GM21528 (cell line): Measurements from ENCODE around the gene LPP.

Experiments
- ATAC-seq: cut with Tn5 transposase; IDR thresholded peaks from one replicate; pipeline ENCODE4 v1.9.1; 2021; ENCODE audit warnings: mild to moderate bottlenecking, moderate library complexity; ENCODE audit not compliant: unreplicated experiment, low FRiP score

LPP gene

DNA sequence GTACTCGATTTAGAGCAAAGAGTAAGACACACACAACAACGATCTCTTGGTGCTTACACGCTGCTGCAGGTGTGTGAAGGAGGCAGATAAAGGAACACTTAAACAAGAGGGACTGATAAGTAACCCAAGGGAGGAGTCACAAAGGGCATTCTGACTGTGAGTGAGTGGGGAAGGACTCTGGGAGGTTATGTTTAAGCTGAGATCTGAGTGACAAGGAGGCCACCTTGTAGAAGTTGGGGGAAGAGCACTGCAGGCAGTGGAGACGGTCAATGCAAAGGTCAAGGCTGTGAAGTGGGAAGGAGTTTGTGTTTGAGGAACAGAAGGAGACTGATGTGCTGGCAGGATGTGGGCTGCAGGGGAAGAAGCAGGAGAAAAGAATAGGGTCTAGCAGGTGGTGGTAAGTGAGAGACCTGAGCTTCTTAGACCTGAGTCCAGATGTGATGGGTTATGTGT is 63.1 kb downstream of the LPP start:
- no peak for ATAC-seq

DNA sequence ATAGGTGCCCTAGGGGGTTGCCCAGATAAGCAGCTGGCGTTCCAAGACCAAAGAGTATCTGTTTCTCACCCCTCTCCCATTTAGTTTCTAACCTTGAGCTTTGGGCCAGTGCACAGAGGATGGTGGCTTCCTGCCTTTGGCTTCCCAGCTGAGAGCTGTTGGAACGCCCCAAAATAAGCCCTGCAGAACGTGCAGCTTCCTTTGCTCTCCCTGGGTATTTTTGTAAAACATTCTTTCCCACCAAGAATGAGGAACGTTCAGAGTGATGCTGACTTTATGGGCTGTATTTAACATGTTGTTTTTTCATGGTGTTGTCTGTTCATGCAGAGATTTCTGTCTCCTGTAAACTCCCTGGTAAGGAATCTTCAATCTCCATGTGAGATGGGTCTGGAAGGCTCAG is 63.8 kb downstream of the LPP start:
- ATAC-seq = no peak

DNA sequence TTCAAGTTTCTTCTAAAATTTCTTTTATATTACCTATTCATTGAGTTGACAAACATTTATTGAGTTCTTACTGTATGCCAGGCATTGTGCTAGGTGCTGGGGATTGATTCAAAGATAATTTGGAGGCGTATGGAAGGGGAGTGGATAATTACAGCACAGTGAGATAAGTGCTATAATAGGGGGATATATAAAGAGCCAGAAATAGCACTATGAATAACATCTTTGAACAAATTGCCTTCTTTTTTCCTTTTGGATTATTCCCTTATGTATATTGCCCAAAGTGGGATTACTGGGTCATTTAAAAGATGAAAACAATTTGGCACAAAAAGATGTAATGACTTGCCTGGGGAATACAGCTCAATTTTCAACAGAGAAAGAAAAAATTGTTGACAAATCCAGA is 64.6 kb downstream of the LPP start:
- ATAC-seq = no peak

DNA sequence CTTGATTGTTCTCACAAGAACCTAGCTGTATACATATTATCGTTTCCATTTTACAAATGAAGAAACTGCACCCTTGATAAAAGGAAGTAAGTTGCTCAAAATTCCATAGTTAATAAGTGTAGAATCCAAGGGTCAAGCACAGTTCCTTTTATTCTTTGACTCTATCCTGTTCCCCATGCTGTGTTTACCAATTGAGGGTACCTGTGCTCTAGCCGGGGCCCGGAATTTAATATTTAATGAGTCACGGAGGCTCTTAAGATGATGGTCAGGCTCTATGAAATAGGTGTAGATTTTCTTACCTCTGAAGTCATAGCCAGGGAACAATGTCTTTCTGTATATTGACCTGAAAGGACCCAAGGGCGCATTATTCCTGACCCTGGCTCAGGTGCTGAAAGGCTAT is 65.2 kb downstream of the LPP start:
- ATAC-seq = no peak

DNA sequence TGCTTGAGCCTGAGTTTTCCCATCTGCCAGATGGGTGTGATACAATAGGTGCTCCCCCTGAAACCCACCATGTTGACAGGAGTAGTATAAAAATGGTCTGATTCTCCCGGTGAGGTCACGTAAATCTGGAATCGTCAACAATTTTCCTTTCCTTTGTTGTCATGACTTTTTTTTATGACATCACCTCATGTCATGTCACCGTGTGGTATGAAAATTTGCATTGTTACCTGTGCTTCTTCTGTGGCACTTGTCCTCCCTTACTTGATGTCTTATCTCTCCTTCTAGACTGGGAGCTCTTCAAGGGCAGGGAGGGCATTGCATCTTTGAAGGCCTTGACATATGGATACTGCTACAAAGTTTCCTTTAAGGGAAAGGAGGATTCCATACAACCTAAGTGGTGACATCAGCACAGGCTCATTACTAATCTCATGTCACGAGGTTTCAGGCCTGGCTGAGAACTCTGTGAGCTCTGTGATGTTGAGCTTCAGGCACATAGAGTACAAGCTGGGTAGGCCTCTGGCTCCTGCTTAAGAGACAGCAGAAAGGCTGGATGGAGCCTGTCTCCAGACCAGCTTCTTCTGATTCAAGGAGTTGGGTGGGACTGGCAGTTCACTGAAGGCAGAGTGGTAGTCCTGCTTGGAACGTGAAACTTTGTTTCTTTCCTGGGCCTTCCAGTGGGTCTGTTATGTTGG is 66.3 kb downstream of the LPP start:
- no peak for ATAC-seq

DNA sequence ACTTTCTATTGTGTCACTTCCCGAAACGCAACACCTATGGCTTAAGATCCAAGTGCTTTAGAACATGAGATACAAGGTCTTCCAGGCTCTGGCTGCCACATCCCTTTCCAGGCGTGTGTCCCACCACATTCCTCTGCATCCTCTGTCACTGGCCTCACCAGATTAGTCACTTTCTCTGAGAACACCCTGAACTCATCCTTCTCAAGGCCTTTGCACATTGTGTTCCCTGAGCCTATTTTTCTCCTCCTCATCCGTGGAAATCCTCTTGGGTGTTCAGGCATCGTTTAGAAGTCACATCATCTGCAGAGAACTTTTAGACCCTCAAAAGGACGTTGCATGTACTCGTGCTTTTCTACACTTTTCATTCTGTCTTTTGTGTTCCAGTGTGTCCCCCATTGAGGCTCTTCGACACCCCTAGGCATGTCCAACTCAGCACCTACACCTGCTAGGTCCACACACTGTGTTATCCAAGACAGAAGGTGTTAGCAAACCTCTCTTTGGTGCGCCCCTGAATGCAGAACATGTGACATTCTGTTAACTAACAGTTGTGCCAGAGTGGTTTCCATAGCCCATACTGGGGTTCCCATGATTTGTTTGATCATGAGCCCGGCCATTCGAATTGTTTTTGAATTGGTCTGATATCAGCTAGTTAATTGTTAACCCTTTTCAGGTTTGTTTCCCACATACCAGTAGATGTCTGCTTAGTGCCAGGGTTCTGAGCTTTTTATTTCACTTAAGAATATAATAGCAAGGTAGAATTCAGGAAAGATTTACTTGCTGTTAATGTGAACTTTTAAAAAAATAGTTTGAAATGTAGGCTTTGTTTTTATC is 67.2 kb downstream of the LPP start:
- ATAC-seq = no peak

DNA sequence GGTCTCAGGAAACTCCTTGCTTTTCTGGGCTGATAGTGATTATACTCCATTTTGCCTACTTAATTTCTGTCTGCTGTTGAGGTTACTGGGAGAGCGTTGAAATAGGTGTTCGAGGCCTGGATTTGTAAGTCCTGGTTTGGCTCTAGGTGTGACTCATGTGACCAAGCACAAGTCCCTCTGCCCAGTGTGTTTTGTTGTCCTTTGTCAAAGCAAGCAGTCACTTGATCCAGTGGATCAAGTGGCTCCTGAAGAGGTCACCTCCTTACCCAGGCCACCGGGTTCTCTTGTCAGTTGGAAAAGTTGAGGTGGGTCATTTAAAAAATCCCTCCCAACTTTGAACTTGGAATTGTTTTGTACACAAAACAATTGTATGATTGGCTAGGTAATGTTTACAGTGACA is 70.0 kb downstream of the LPP start:
- ATAC-seq = no peak

DNA sequence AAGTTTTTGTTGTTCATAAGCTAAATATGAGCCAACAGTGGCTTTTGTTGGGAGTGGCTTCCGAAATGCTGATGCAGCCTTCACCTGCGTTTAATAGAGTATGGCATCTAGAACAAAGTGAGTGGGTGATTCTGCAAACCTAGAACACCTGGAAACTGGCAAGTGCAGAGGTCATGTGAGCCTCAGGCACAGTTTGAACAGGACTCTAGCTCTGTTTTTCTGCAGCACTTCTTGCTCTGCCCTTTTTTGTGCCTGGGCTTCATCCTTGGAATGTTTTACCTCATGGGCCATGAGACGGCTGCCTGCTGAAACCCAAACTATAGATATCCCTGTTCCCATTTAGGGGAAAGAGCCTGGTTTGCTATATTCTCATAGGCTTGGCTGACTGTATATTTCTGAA is 73.5 kb downstream of the LPP start:
- no peak for ATAC-seq

DNA sequence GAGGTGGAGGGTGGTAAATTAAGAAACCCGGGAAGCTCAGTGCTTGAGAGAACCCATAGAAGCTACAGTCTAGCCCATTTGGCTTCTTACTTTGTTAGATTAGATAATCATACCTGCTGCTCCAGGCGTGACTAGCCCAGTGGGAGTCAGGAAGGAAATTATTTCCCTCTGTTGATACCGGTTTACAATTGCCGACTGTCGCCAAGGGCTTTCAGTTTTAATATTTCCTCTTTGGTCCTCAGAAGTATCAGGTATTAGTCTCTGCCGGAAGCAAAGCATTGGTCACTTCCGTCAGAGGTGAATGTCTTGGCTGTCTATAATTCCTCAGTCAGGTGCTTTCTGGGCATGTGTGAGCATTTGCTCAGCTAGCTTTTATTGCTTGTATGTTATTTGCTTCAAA is 75.2 kb downstream of the LPP start:
- ATAC-seq = no peak

DNA sequence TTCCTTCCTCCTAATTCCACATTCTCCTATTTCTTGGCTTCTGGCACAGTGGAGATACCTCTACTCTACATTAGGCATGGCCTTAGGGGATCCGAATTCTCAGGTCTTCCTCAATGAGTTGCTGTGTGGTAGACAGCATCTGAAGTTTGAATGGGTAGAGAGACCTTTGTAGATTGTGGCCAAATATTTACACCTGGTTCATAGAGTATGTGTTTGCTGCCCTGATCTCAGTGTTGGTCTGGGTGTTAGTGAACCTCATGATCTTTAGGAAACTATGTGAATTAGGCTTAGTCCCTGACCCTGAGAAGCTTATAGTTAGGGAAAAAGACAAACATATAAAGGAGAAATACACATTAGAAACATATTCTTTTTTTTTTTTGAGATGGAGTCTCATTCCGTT is 75.8 kb downstream of the LPP start:
- no peak for ATAC-seq

DNA sequence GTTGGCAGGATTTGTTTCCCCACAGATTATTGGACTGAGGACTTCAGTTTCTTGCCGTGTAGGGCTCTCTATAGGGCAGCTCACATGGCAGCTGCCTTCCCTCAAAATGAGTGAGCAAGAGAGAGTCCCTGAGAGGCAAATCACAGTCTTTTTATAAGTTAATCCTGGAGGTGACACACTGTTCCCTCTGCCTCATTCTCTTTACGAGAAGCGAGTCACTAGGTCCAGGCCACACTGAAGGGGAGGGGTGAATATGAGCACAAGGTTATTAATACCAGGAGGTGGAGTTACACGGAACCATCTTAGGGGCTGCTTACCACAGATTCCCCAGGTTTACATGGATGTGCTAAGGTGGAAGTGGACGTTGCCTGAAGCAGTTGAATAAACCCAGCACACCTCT is 77.0 kb downstream of the LPP start:
- ATAC-seq = no peak

DNA sequence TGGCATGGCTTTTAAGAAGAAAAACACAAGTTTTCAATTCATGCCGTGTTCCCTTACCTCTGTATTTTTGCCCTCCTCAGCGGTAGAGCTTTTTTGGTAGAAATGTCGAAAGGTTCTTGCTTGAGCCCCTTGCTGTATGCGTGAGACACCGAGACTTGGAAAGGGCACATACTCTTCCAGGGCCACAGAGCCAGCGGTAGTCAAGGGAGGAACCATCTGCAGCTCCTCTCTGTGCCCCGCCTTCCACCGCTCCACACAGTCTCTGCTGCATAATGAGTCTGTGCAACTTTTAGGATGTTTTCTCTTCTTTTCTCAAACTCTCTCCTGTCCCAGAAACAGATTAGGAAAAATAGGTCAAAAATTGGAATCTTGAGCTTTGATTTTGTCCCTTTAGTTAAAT is 77.5 kb downstream of the LPP start:
- ATAC-seq = no peak

DNA sequence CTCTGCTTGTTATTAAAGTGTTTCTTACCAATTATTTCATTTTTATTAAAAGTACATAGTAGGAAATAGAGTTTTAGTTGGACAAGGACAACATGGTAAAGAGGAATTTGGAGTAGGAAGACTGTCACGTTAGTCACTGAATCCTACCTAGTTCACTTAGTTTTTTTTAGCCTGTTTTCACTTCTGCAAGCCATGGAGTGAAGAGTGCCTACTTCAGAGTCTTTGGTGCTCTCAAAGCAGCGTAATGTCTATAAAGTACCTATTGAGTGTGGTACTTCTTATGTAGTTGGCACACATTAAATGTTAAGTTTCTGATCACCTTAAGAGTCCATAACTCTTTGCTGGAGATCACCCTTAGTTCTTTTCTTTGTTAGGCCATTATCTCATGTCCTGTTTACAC is 78.7 kb downstream of the LPP start:
- no peak for ATAC-seq

DNA sequence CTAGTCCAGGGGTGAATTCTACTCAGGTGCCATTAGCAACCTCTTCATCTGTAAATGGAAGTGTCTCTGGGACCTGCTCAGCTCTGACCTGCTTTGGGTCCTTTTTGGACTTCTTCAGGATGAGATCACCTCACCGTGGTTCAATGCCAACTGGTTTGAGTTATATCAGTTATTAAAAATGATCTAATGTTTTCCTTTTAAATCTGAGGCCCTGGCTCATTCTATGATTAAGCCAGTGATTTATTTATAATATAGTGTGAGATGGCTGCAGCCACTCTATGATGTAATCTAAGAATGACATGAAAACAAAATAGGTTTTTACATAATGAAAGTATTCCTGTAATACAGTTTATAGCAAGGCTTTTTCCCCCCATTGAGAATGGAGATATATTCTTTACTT is 79.4 kb downstream of the LPP start:
- no peak for ATAC-seq

DNA sequence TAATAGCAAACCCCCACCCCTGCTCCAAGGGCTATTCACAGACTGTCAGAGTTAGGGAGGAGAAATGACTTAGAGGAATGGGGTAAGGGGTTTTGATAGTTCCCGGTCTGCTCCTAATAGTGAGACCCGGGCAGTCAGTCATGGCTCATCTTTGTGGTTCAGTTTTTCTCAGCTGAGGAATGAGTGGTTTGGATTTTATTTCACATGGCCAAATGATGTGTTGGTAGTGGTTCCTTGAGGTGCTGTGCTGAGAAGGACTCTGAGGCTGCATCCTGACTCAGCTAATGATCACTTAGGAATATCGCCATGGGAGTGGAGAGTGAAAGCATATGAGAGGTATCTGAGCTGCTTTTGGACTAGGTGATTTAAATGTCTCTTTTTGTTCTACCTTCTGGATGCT is 80.2 kb downstream of the LPP start:
- ATAC-seq = no peak

DNA sequence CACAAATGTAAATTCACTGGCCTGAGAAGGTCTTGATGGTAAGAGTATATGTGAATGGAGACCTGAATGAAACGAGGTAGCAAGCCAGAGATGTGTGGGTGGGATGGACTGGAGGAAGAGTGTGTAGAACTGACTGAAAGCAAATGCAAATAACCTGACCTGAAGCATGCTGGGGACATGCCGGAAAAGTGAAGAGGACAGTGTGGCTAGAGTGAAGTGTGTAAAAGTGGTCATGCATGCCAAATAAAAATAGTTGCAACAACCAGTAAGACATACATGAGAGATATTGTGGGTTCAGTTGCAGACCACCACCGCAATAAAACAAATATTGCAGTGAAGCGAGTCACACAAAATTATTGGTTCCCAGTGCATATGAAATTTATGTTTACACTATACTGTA is 82.3 kb downstream of the LPP start:
- ATAC-seq = no peak

DNA sequence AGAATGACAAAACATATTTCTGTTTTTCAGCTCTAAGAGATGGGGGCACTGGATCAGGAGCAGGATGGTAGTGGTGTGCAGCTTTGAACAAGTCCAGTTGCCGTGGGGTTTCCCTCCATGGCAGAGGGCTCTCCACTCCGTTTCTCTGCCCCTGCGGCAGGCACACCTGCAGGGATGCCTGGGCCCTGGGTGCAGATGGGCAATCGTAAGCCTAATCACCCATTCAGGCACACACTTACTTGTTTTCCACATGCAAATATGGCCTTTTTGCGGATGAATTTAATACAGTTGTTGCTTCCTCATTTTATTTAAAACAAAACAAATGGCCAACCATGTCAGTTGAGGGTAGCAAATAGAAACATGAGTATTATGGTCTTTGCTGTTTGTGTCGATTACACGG is 85.1 kb downstream of the LPP start:
- ATAC-seq = no peak

DNA sequence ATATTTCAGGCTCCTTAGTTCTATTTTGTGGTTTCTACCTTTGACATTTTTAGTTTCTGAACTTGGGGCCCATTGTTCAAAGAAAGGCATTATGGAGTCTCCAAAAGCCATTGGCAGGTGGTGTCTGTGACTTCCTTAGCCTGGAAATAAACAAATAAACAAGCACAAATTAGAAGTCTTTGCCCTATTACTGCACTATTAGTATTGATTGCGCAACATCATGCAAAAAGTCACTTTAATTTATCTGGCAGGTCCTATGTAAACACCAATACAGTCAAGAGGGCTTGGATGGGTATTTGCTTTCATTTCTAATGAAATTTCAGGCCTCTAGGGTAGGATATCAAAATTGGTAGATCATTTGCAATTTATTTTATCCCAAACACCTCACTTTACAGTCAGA is 85.6 kb downstream of the LPP start:
- no peak for ATAC-seq

DNA sequence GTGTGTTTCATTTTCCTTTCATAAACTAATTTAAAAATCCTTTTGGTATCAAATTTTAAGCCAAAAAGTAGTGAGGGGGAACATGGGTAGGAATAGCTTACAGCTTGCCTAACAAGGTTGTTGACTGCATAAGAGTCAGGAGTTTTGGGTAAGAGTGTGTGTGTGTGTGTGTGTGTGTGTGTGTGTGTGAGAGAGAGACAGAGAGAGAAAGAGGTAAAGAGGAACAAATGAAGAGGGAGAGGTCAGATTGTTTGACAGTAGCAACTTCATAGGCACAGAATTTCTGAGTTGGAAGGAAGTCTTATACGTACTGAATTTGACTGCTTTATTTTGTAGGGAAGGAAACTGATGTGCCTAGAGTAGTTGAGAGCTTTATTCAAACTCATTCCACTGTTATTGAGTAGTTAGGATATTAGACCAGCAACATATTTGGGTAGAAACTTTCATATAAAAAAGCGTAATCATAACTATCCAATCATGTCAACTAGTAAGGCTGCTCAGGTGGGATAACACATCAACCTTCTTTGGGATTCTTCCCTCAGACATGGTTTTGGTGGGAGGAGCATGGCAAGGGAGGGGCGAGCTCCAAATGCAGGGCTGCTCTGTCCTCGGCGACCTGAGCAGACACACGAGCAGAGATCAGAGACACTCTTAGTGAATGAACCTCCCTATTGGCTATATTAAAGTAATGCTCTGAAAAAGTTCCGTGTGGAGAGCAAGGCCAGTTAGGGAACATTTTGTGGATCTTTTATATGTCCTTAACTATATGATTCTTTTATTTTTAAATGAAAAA is 86.4 kb downstream of the LPP start:
- ATAC-seq = no peak

DNA sequence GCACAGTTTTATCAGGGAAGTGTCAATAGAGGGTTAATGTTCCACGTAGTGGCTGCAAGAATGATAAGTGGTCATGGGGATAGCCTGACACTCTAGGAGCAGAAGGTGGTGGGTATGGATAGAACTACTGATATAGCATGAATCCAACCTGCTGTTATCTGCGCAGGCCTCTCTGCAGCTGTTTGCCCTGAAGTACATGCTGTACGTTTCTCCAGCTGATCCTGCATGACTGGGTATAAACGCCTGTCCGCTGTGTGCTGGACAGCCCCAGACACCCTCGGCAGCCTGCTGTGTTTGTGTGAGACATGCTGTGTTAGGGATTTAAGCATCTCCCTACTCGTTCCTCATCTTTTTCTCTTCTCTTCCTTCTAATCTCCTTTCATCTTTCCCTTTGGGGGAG is 87.1 kb downstream of the LPP start:
- no peak for ATAC-seq

DNA sequence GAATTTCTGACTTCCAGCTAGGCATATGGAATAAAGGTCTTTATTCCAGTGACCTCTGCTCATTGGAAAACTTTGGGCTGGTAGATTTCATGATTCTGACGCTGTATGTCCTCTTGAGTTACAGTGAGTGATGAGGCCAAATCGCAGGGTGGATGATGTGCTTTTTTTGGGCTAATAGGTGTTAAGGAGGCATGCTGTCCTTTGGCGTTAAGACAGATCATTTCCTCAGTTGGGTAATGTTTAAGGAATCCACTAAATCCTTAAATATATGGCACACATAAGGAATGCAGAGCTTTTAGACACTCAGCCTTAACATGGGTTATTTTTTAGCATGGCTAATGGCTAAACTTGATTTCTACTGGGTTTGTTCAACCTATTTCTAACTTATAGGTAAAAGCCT is 87.9 kb downstream of the LPP start:
- ATAC-seq = no peak
